Measurements from ENCODE around the gene SCAMP2. TPM values are rescaled to one million over a fixed set of nuclear protein-coding genes. Genes with fewer than 3 reads are reported as not detected.

The SCAMP2 gene
- total and polyA plus RNA-seq, 2 of the 13 experiments (the other 11 are each of a cell fraction or from before 2014, with no cell fraction given): 34.8 to 121 TPM

DNA sequence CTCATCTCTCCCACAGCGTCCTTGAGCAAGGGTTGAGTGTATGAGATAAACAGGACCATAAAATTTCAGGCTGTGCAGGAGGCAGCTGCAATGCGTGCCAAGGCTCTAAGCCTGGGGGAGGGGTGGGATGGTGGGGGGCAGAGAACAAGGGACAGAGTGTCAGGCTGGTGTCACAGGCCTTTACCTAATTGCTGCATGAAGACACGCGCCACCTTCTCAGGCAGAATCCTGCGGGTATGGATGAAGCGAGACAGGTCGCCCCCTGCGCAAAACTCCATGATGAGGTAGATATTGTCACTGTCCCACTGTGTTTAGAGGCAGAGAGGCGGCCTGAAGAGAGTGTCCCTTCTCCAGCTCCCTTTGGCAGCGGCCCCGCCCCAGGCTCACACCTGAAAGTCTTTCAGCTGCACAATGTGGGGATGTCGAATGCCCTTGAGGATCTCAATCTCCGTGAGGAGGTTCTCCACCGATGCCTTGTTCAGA lies 31.2 kb downstream of the SCAMP2 start:
- CTCF ChIA-PET (ENCODE audit: low intra/inter-chr PET ratio, low total read pairs): interaction anchor here (1.0 to 1.8 kb wide), 2 partner anchors 71 to 73 kb away, joined by 3 to 6 read pairs; no protein-coding TSS in a partner anchor
- ATAC-seq (no peak), DNase-seq (ENCODE audit: low spot score) (no peak), FAIRE-seq (no peak)
- 94% methylated on average over 14 of the region's 14 CpGs for WGBS (ENCODE audit: low lambda C conversion rate)
- Histone ChIP-seq H3K27me3 (ENCODE audit: control insufficient read depth in 1 of 2, insufficient read depth in 2 of 2, low read length in 2 of 2) (no peaks in the 10 kb centered on the region), H3K4me3 (replicated peaks in 1 of 3; ENCODE audit: insufficient read depth in 1 of 3, low read depth in 2 of 3, low read length in 3 of 3) (peak overlapping the region in 2 of 3 experiments; percentile 80 to 84; a peak in 5 of 6 replicates), H3K36me3 (replicated peaks in 1 of 2; ENCODE audit: control insufficient read depth in 1 of 2, insufficient read depth in 2 of 2, low read length in 2 of 2) (peaks cover 6 to 17% of the 10 kb centered on the region in 2 experiments; a peak in 4 of 5 replicates), H3K27ac (ENCODE audit: extremely low read length, insufficient read depth, low read length) (no peak overlapping the region), H2AFZ (ENCODE audit: low read length) (no peak overlapping the region), H3K4me1 (ENCODE audit: insufficient read depth, low read length) (peaks cover 22% of the 10 kb centered on the region), H4K20me1 (ENCODE audit: insufficient read depth, low read length) (no peaks in the 10 kb centered on the region), H3K9me3 (ENCODE audit: low read length) (no peaks in the 10 kb centered on the region), H3K79me2 (ENCODE audit: insufficient read depth, low read length) (no peaks in the 10 kb centered on the region), H3K9ac (ENCODE audit: insufficient read depth, low read depth, low read length) (peak overlapping the region; percentile 71; the same call in 1 of the 2 replicates), H3K4me2 (ENCODE audit: low read depth, low read length) (peak overlapping the region; percentile 89)
- POLR2A ChIA-PET: interaction anchor here (0.6 to 1.0 kb wide), 5 partner anchors 16 to 60 kb away, joined by 3 to 7 read pairs (median 4); no protein-coding TSS in a partner anchor
- intact Hi-C loops (cut with micrococcal nuclease; ENCODE audit: unreplicated experiment) (loop anchor here (2.0 kb wide), 1 partner anchor 15 kb away; no protein-coding TSS in a partner anchor), in situ Hi-C loops (cut with HindIII; ENCODE audit: extremely low pct_ligation_motif_present, low pct_unique_long_range_greater_than_20kb) (no loop called here)
- TF ChIP-seq ZNF746 (CRISPR knock-in tag; IDR thresholded peaks at IDR 0.05) (no peak), ARNT (IDR thresholded peaks at IDR 0.05) (no peak), HMG20A (CRISPR knock-in tag; IDR thresholded peaks at IDR 0.05; ENCODE audit: borderline replicate concordance) (no peak)
- TF ChIP-seq, protein P1, sequence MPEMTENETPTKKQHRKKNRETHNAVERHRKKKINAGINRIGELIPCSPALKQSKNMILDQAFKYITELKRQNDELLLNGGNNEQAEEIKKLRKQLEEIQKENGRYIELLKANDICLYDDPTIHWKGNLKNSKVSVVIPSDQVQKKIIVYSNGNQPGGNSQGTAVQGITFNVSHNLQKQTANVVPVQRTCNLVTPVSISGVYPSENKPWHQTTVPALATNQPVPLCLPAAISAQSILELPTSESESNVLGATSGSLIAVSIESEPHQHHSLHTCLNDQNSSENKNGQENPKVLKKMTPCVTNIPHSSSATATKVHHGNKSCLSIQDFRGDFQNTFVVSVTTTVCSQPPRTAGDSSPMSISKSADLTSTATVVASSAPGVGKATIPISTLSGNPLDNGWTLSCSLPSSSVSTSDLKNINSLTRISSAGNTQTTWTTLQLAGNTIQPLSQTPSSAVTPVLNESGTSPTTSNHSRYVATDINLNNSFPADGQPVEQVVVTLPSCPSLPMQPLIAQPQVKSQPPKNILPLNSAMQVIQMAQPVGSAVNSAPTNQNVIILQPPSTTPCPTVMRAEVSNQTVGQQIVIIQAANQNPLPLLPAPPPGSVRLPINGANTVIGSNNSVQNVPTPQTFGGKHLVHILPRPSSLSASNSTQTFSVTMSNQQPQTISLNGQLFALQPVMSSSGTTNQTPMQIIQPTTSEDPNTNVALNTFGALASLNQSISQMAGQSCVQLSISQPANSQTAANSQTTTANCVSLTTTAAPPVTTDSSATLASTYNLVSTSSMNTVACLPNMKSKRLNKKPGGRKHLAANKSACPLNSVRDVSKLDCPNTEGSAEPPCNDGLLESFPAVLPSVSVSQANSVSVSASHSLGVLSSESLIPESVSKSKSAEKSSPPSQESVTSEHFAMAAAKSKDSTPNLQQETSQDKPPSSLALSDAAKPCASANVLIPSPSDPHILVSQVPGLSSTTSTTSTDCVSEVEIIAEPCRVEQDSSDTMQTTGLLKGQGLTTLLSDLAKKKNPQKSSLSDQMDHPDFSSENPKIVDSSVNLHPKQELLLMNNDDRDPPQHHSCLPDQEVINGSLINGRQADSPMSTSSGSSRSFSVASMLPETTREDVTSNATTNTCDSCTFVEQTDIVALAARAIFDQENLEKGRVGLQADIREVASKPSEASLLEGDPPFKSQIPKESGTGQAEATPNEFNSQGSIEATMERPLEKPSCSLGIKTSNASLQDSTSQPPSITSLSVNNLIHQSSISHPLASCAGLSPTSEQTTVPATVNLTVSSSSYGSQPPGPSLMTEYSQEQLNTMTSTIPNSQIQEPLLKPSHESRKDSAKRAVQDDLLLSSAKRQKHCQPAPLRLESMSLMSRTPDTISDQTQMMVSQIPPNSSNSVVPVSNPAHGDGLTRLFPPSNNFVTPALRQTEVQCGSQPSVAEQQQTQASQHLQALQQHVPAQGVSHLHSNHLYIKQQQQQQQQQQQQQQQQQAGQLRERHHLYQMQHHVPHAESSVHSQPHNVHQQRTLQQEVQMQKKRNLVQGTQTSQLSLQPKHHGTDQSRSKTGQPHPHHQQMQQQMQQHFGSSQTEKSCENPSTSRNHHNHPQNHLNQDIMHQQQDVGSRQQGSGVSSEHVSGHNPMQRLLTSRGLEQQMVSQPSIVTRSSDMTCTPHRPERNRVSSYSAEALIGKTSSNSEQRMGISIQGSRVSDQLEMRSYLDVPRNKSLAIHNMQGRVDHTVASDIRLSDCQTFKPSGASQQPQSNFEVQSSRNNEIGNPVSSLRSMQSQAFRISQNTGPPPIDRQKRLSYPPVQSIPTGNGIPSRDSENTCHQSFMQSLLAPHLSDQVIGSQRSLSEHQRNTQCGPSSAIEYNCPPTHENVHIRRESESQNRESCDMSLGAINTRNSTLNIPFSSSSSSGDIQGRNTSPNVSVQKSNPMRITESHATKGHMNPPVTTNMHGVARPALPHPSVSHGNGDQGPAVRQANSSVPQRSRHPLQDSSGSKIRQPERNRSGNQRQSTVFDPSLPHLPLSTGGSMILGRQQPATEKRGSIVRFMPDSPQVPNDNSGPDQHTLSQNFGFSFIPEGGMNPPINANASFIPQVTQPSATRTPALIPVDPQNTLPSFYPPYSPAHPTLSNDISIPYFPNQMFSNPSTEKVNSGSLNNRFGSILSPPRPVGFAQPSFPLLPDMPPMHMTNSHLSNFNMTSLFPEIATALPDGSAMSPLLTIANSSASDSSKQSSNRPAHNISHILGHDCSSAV (CRISPR knock-in tag; IDR thresholded peaks at IDR 0.05; ENCODE audit: borderline replicate concordance): no peak
- TF ChIP-seq, protein P2, sequence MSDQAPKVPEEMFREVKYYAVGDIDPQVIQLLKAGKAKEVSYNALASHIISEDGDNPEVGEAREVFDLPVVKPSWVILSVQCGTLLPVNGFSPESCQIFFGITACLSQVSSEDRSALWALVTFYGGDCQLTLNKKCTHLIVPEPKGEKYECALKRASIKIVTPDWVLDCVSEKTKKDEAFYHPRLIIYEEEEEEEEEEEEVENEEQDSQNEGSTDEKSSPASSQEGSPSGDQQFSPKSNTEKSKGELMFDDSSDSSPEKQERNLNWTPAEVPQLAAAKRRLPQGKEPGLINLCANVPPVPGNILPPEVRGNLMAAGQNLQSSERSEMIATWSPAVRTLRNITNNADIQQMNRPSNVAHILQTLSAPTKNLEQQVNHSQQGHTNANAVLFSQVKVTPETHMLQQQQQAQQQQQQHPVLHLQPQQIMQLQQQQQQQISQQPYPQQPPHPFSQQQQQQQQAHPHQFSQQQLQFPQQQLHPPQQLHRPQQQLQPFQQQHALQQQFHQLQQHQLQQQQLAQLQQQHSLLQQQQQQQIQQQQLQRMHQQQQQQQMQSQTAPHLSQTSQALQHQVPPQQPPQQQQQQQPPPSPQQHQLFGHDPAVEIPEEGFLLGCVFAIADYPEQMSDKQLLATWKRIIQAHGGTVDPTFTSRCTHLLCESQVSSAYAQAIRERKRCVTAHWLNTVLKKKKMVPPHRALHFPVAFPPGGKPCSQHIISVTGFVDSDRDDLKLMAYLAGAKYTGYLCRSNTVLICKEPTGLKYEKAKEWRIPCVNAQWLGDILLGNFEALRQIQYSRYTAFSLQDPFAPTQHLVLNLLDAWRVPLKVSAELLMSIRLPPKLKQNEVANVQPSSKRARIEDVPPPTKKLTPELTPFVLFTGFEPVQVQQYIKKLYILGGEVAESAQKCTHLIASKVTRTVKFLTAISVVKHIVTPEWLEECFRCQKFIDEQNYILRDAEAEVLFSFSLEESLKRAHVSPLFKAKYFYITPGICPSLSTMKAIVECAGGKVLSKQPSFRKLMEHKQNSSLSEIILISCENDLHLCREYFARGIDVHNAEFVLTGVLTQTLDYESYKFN (CRISPR knock-in tag; conservative IDR thresholded peaks at IDR 0.05): no peak
- TSS peak; percentile 27 for BruUV-seq (replicated peaks)

Measured in HepG2 (cell line).